HG03135 (cell line): ENCODE results near the gene MRPS18C.

Source experiments
- ATAC-seq: cut with Tn5 transposase; IDR thresholded peaks from one replicate; pipeline ENCODE4 v1.9.1; 2021; ENCODE audit warnings: mild to moderate bottlenecking, moderate library complexity; ENCODE audit not compliant: unreplicated experiment

The MRPS18C gene

GRCh38 chr4:83455281-83456183, at the start of gene MRPS18C, which contains the start of gene HELQ:
Gene MRPS18C, plus strand, starts transcription at chr4:83456058. Its CDS starts 20 bp downstream, at chr4:83456078.
Gene HELQ, minus strand, starts transcription at chr4:83455823. Its CDS starts 130 bp downstream, at chr4:83455693.
- peak; percentile 95 for ATAC-seq

GRCh38 chr4:83408908-83409307, 47.0 kb upstream of the MRPS18C start:
- ATAC-seq, result no peak

GRCh38 chr4:83413676-83414075, 42.2 kb upstream of the MRPS18C start:
- ATAC-seq, result no peak

GRCh38 chr4:83417566-83417965, 38.3 kb upstream of the MRPS18C start:
- no peak for ATAC-seq

GRCh38 chr4:83418211-83418610, 37.6 kb upstream of the MRPS18C start:
- no peak for ATAC-seq

GRCh38 chr4:83431200-83431599, 24.7 kb upstream of the MRPS18C start:
- ATAC-seq, result no peak

- no peak for ATAC-seq
These were observed 19.2 kb upstream of the MRPS18C start for GRCh38 chr4:83436680-83437079.

GRCh38 chr4:83438719-83439118, 17.1 kb upstream of the MRPS18C start:
- no peak for ATAC-seq

- no peak for ATAC-seq
These were observed 15.6 kb upstream of the MRPS18C start for GRCh38 chr4:83440148-83440814.

GRCh38 chr4:83440899-83441298, 15.0 kb upstream of the MRPS18C start:
- ATAC-seq, result no peak

- ATAC-seq, result no peak
These were observed 6.8 kb upstream of the MRPS18C start for GRCh38 chr4:83449009-83449408.

GRCh38 chr4:83454686-83455085, 1.2 kb upstream of the MRPS18C start:
- no peak for ATAC-seq

GRCh38 chr4:83456184-83456501, 285 bp downstream of the MRPS18C start:
- ATAC-seq, result no peak

GRCh38 chr4:83473423-83473822, 17.6 kb downstream of the MRPS18C start:
- no peak for ATAC-seq

GRCh38 chr4:83473966-83474365, 18.1 kb downstream of the MRPS18C start:
- ATAC-seq, result no peak

GRCh38 chr4:83484500-83485461, 28.9 kb downstream of the MRPS18C start, which contains the start of gene ABRAXAS1:
Gene ABRAXAS1, minus strand, starts transcription at chr4:83485100. Its CDS starts 28 bp downstream, at chr4:83485072.
- peak; percentile 97 for ATAC-seq

- no peak for ATAC-seq
These were observed 30.7 kb downstream of the MRPS18C start for GRCh38 chr4:83486457-83487129.

GRCh38 chr4:83489711-83490326, 34.0 kb downstream of the MRPS18C start:
- ATAC-seq, result no peak

GRCh38 chr4:83490876-83491450, 35.1 kb downstream of the MRPS18C start:
- ATAC-seq, result no peak
